ENCODE results near the gene OLIG2. TPM values are rescaled to one million over a fixed set of nuclear protein-coding genes. Genes with fewer than 3 reads are reported as not detected.

The OLIG2 gene
- total RNA-seq = not detected in 2 replicates

GRCh38 chr21:33025489-33026442, at the start of gene OLIG2:
Gene OLIG2, plus strand, starts transcription at chr21:33025935. Its CDS starts 928 bp downstream, at chr21:33026863.

GRCh38 chr21:33069994-33070743, 44.4 kb downstream of the OLIG2 start, which contains the start of gene OLIG1:
Gene OLIG1, plus strand, starts transcription at chr21:33070141. Its CDS starts 106 bp downstream, at chr21:33070247.

Other genes with a start within 250 kb of the OLIG2 start
- gene OLIG1, start 44.2 kb downstream of the OLIG2 start, total RNA-seq = not detected in 2 replicates
- gene IFNAR2, start 204.0 kb downstream of the OLIG2 start, total RNA-seq = 2.1 and 8.4 TPM in 2 replicates
- gene IL10RB, start 240.4 kb downstream of the OLIG2 start, total RNA-seq = 42.1 and 61.0 TPM in 2 replicates

Measured in myometrial cell (primary cell).